ENCODE measurements around the gene ZFAND6. TPM values are rescaled to one million over a fixed set of nuclear protein-coding genes. Genes with fewer than 3 reads are reported as not detected.
"Not testable (repeated sequence)": the region's sequence is repeated elsewhere in the genome, so short reads cannot be mapped to it uniquely, and the experiment has no call there.

Gene ZFAND6
- total RNA-seq, 1 donor from 2014 or later, result 164 TPM

- H3K27ac ChIP-seq (ENCODE audit: low read depth, low read length); H3K4me1 ChIP-seq (ENCODE audit: control insufficient read depth in 3 of 3, insufficient read depth in 3 of 3, low read length in 3 of 3); H3K27me3 ChIP-seq (ENCODE audit: control insufficient read depth in 3 of 3, insufficient read depth in 3 of 3, low read length in 3 of 3); H3K9me3 ChIP-seq (ENCODE audit: control insufficient read depth in 3 of 3, low read length in 3 of 3); H3K4me3 ChIP-seq (ENCODE audit: low read length in 3 of 3); H3K9ac ChIP-seq (ENCODE audit: low read depth in 1 of 3, low read length in 3 of 3); H3K36me3 ChIP-seq (ENCODE audit: control insufficient read depth in 3 of 3, insufficient read depth in 3 of 3, low read length in 3 of 3): not testable (repeated sequence)
Observed at GRCh38 chr15:80045219-80045618, 14.3 kb upstream of the ZFAND6 start.

DNA sequence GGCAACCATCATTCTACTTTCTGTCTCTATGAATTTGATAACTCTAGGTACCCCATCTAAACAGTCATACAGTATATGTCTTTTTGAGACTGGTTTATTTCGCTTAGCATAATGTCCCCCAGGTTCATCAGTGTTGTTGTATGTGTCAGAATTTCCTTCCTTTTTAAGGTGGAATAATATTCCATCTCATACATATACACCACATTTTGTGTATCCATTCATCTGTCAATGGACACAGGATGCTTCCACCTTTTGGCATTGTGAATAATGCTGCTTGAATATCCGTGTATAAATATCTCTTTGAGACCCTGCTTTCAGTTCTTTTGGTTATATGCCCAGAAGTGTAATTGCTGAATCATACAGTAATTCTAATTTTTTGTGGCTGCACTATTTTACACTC is 10.4 kb upstream of the ZFAND6 start:
- no peaks in the 10 kb centered on the region for H3K36me3 ChIP-seq (ENCODE audit: control insufficient read depth in 3 of 3, insufficient read depth in 3 of 3, low read length in 3 of 3)
- H3K27me3 ChIP-seq (ENCODE audit: control insufficient read depth in 3 of 3, insufficient read depth in 3 of 3, low read length in 3 of 3), result peaks cover 0 to 3% (median 0%) of the 10 kb centered on the region in 3 donors
- H3K4me3 ChIP-seq (ENCODE audit: low read length in 3 of 3), result no peak overlapping the region
- H3K9me3 ChIP-seq (ENCODE audit: control insufficient read depth in 3 of 3, low read length in 3 of 3), result no peaks in the 10 kb centered on the region
- no peak overlapping the region for H3K9ac ChIP-seq (ENCODE audit: low read depth in 1 of 3, low read length in 3 of 3)
- H3K4me1 ChIP-seq (ENCODE audit: control insufficient read depth in 3 of 3, insufficient read depth in 3 of 3, low read length in 3 of 3), result no peaks in the 10 kb centered on the region
- H3K27ac ChIP-seq (ENCODE audit: low read depth, low read length), result no peak overlapping the region

- no peaks in the 10 kb centered on the region for H3K4me1 ChIP-seq (ENCODE audit: control insufficient read depth in 3 of 3, insufficient read depth in 3 of 3, low read length in 3 of 3)
- peaks cover 0 to under 1% (median 0%) of the 10 kb centered on the region in 3 donors for H3K27me3 ChIP-seq (ENCODE audit: control insufficient read depth in 3 of 3, insufficient read depth in 3 of 3, low read length in 3 of 3)
- no peaks in the 10 kb centered on the region for H3K9me3 ChIP-seq (ENCODE audit: control insufficient read depth in 3 of 3, low read length in 3 of 3)
- no peak overlapping the region for H3K27ac ChIP-seq (ENCODE audit: low read depth, low read length)
- no peak overlapping the region for H3K4me3 ChIP-seq (ENCODE audit: low read length in 3 of 3)
- no peak overlapping the region for H3K9ac ChIP-seq (ENCODE audit: low read depth in 1 of 3, low read length in 3 of 3)
- no peaks in the 10 kb centered on the region for H3K36me3 ChIP-seq (ENCODE audit: control insufficient read depth in 3 of 3, insufficient read depth in 3 of 3, low read length in 3 of 3)
Observed at GRCh38 chr15:80052597-80053304, 6.7 kb upstream of the ZFAND6 start.

- no peaks in the 10 kb centered on the region for H3K27me3 ChIP-seq (ENCODE audit: control insufficient read depth in 3 of 3, insufficient read depth in 3 of 3, low read length in 3 of 3)
- no peaks in the 10 kb centered on the region for H3K36me3 ChIP-seq (ENCODE audit: control insufficient read depth in 3 of 3, insufficient read depth in 3 of 3, low read length in 3 of 3)
- no peak overlapping the region for H3K4me3 ChIP-seq (ENCODE audit: low read length in 3 of 3)
- peaks cover 6 to 7% (median 7%) of the 10 kb centered on the region in 3 donors for H3K4me1 ChIP-seq (ENCODE audit: control insufficient read depth in 3 of 3, insufficient read depth in 3 of 3, low read length in 3 of 3)
- no peak overlapping the region for H3K27ac ChIP-seq (ENCODE audit: low read depth, low read length)
- H3K9ac ChIP-seq (ENCODE audit: low read depth in 1 of 3, low read length in 3 of 3), result no peak overlapping the region
- no peaks in the 10 kb centered on the region for H3K9me3 ChIP-seq (ENCODE audit: control insufficient read depth in 3 of 3, low read length in 3 of 3)
Observed at GRCh38 chr15:80055933-80056332, 3.5 kb upstream of the ZFAND6 start.

- H3K9ac ChIP-seq (ENCODE audit: low read depth in 1 of 3, low read length in 3 of 3), result no peak overlapping the region
- H3K4me3 ChIP-seq (ENCODE audit: low read length in 3 of 3), result no peak overlapping the region
- H3K27me3 ChIP-seq (ENCODE audit: control insufficient read depth in 3 of 3, insufficient read depth in 3 of 3, low read length in 3 of 3), result no peaks in the 10 kb centered on the region
- H3K27ac ChIP-seq (ENCODE audit: low read depth, low read length), result no peak overlapping the region
- H3K36me3 ChIP-seq (ENCODE audit: control insufficient read depth in 3 of 3, insufficient read depth in 3 of 3, low read length in 3 of 3), result no peaks in the 10 kb centered on the region
- H3K9me3 ChIP-seq (ENCODE audit: control insufficient read depth in 3 of 3, low read length in 3 of 3), result no peaks in the 10 kb centered on the region
- peaks cover 7 to 15% (median 14%) of the 10 kb centered on the region in 3 donors for H3K4me1 ChIP-seq (ENCODE audit: control insufficient read depth in 3 of 3, insufficient read depth in 3 of 3, low read length in 3 of 3)
Observed at GRCh38 chr15:80058044-80058443, 1.4 kb upstream of the ZFAND6 start.

DNA sequence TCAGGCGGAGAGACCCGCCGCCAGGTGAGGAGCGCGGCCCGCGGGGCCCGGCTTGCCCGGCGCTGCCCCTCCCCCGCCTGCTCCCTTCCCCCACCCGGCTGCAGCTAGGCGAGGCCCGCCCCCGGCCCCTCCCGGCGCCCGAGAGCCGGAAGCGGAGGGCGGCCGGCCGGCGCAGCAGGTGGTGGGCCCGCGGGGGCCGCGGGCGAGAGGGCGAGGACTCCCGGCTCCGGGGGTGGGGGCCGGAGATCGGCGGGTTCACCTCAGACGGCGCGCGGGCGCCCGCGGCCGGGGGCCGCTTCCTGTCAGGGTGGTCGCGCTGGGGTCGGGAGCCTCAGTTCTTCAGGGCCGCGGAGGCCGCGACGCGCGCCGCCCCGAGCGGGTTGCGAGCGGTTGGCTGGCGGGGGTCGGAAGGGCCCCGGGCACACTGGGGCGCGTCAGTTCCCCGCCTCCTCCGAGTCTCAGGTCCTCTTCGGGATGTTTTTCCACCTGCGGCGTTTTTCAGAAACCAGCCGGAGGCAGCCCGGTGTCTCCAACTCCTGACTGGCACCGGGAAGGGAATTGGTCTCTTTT is 395 bp downstream of the ZFAND6 start:
- H3K9me3 ChIP-seq (ENCODE audit: control insufficient read depth in 3 of 3, low read length in 3 of 3), result no peaks in the 10 kb centered on the region

GRCh38 chr15:80060356-80061006 is 1.0 kb downstream of the ZFAND6 start:
- Histone ChIP-seq H3K9ac (ENCODE audit: low read depth in 1 of 3, low read length in 3 of 3) (peak overlapping the region; percentile 57 to 89 (median 86)), H3K27ac (ENCODE audit: low read depth, low read length) (peak overlapping the region; percentile 84), H3K4me3 (ENCODE audit: low read length in 3 of 3) (peak overlapping the region; percentile 78 to 81 (median 78)), H3K9me3 (ENCODE audit: control insufficient read depth in 3 of 3, low read length in 3 of 3) (no peaks in the 10 kb centered on the region), H3K27me3 (ENCODE audit: control insufficient read depth in 3 of 3, insufficient read depth in 3 of 3, low read length in 3 of 3) (no peaks in the 10 kb centered on the region), H3K36me3 (ENCODE audit: control insufficient read depth in 3 of 3, insufficient read depth in 3 of 3, low read length in 3 of 3) (no peaks in the 10 kb centered on the region), H3K4me1 (ENCODE audit: control insufficient read depth in 3 of 3, insufficient read depth in 3 of 3, low read length in 3 of 3) (peaks cover 7 to 15% (median 14%) of the 10 kb centered on the region in 3 donors)

More for the DNA sequence above, 395 bp downstream of the ZFAND6 start:
- H3K9ac ChIP-seq (ENCODE audit: low read depth in 1 of 3, low read length in 3 of 3), result peak overlapping the region; percentile 57 to 89 (median 86)
- H3K27me3 ChIP-seq (ENCODE audit: control insufficient read depth in 3 of 3, insufficient read depth in 3 of 3, low read length in 3 of 3), result no peaks in the 10 kb centered on the region
- peak overlapping the region; percentile 78 to 81 (median 78) for H3K4me3 ChIP-seq (ENCODE audit: low read length in 3 of 3)
- H3K36me3 ChIP-seq (ENCODE audit: control insufficient read depth in 3 of 3, insufficient read depth in 3 of 3, low read length in 3 of 3), result no peaks in the 10 kb centered on the region
- peak overlapping the region; percentile 84 for H3K27ac ChIP-seq (ENCODE audit: low read depth, low read length)
- peaks cover 7 to 15% (median 14%) of the 10 kb centered on the region in 3 donors for H3K4me1 ChIP-seq (ENCODE audit: control insufficient read depth in 3 of 3, insufficient read depth in 3 of 3, low read length in 3 of 3)

DNA sequence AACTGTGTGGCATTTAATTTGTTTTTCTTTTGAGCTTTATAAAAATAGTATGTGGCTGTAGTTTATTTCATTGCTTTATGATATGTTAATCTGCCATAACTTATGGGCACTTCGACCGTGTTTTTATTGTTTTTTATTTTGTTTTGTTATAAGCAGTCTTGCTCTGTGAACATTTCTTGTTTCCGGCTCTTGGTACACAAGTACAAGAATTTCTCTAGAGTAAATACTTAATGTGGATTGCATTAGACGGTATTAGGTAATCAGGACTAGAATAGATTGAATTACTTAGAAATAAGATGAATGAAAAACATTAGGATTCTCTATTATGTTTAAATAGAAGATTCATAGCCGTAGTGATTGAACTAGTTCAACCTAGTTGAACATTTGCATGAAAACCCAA is 2.1 kb downstream of the ZFAND6 start:
- no peaks in the 10 kb centered on the region for H3K9me3 ChIP-seq (ENCODE audit: control insufficient read depth in 3 of 3, low read length in 3 of 3)
- H3K27ac ChIP-seq (ENCODE audit: low read depth, low read length), result no peak overlapping the region
- peaks cover 7 to 15% (median 14%) of the 10 kb centered on the region in 3 donors for H3K4me1 ChIP-seq (ENCODE audit: control insufficient read depth in 3 of 3, insufficient read depth in 3 of 3, low read length in 3 of 3)
- H3K4me3 ChIP-seq (ENCODE audit: low read length in 3 of 3), result no peak overlapping the region
- H3K27me3 ChIP-seq (ENCODE audit: control insufficient read depth in 3 of 3, insufficient read depth in 3 of 3, low read length in 3 of 3), result no peaks in the 10 kb centered on the region
- no peaks in the 10 kb centered on the region for H3K36me3 ChIP-seq (ENCODE audit: control insufficient read depth in 3 of 3, insufficient read depth in 3 of 3, low read length in 3 of 3)
- H3K9ac ChIP-seq (ENCODE audit: low read depth in 1 of 3, low read length in 3 of 3), result no peak overlapping the region

GRCh38 chr15:80066912-80067311 is 7.4 kb downstream of the ZFAND6 start:
- no peaks in the 10 kb centered on the region for H3K27me3 ChIP-seq (ENCODE audit: control insufficient read depth in 3 of 3, insufficient read depth in 3 of 3, low read length in 3 of 3)
- H3K9ac ChIP-seq (ENCODE audit: low read depth in 1 of 3, low read length in 3 of 3), result no peak overlapping the region
- no peak overlapping the region for H3K27ac ChIP-seq (ENCODE audit: low read depth, low read length)
- no peaks in the 10 kb centered on the region for H3K36me3 ChIP-seq (ENCODE audit: control insufficient read depth in 3 of 3, insufficient read depth in 3 of 3, low read length in 3 of 3)
- H3K4me3 ChIP-seq (ENCODE audit: low read length in 3 of 3), result no peak overlapping the region
- no peaks in the 10 kb centered on the region for H3K9me3 ChIP-seq (ENCODE audit: control insufficient read depth in 3 of 3, low read length in 3 of 3)
- peaks cover 0 to 5% (median 3%) of the 10 kb centered on the region in 3 donors for H3K4me1 ChIP-seq (ENCODE audit: control insufficient read depth in 3 of 3, insufficient read depth in 3 of 3, low read length in 3 of 3)

GRCh38 chr15:80068578-80068977 is 9.1 kb downstream of the ZFAND6 start:
- H3K36me3 ChIP-seq (ENCODE audit: control insufficient read depth in 3 of 3, insufficient read depth in 3 of 3, low read length in 3 of 3), result no peaks in the 10 kb centered on the region
- peaks cover 0 to 7% (median 0%) of the 10 kb centered on the region in 3 donors for H3K4me1 ChIP-seq (ENCODE audit: control insufficient read depth in 3 of 3, insufficient read depth in 3 of 3, low read length in 3 of 3)
- no peak overlapping the region for H3K27ac ChIP-seq (ENCODE audit: low read depth, low read length)
- no peak overlapping the region for H3K9ac ChIP-seq (ENCODE audit: low read depth in 1 of 3, low read length in 3 of 3)
- H3K27me3 ChIP-seq (ENCODE audit: control insufficient read depth in 3 of 3, insufficient read depth in 3 of 3, low read length in 3 of 3), result no peaks in the 10 kb centered on the region
- no peak overlapping the region for H3K4me3 ChIP-seq (ENCODE audit: low read length in 3 of 3)
- no peaks in the 10 kb centered on the region for H3K9me3 ChIP-seq (ENCODE audit: control insufficient read depth in 3 of 3, low read length in 3 of 3)
